Naive thymus-derived CD4-positive, alpha-beta T cell (primary cell): Measurements from ENCODE around the gene UBE2K. TPM values are rescaled to one million over a fixed set of nuclear protein-coding genes. Genes with fewer than 3 reads are reported as not detected.
A peak's percentile ranks its signal among the peaks of the same experiment; 100 is the strongest.
"Not testable (repeated sequence)": the region's sequence is repeated elsewhere in the genome, so short reads cannot be mapped to it uniquely, and the experiment has no call there.

Source experiments
- ATAC-seq: fragments of 150-1000 bp; cut with Tn5 transposase; 2 replicates; pipeline ENCODE4 v1.10.0; 2021; ENCODE audit warnings: mild to moderate bottlenecking, moderate library complexity
- CTCF ChIA-PET: fragments of 350-600 bp; sonication (Branson Sonifier 250); formaldehyde crosslinking; loops from one replicate; lab custom pipeline; 2021; ENCODE audit warnings: antibody characterized with exemption; lab: Charles Lee
- POLR2A ChIA-PET: fragments of 350-600 bp; sonication (Branson Sonifier 250); formaldehyde crosslinking; loops from one replicate; lab custom pipeline; 2021; ENCODE audit warnings: antibody characterized with exemption, inconsistent platforms; lab: Charles Lee
- DNase-seq, 9 donors: peaks; one replicate each; pipeline versions ENCODE4 v3.0.0 to v3.0.0-alpha.2; 2020 to 2022; ENCODE audit warnings: mixed read lengths in 1 of 9
- H3K27ac ChIP-seq: one replicate; pipeline ENCODE4 v1.7.0; 2013; ENCODE audit warnings: mild to moderate bottlenecking, low read depth, low read length, moderate library complexity
- H3K27me3 ChIP-seq, 2 donors: one replicate each; pipeline ENCODE4 v1.7.0; 2013; ENCODE audit warnings: low read length in 2 of 2, mild to moderate bottlenecking in 2 of 2, moderate library complexity in 2 of 2; ENCODE audit not compliant: control insufficient read depth in 2 of 2, insufficient read depth in 2 of 2
- H3K36me3 ChIP-seq, 3 experiments: 1 replicate in 2 of 3; 2 replicates in 1 of 3; pipeline ENCODE4 v1.7.0; 2013; ENCODE audit warnings: low read length in 3 of 3, mild to moderate bottlenecking in 3 of 3, moderate library complexity in 1 of 3; ENCODE audit not compliant: insufficient read depth in 3 of 3, control insufficient read depth in 2 of 3
- H3K4me1 ChIP-seq, 2 donors: one replicate each; pipeline ENCODE4 v1.7.0; 2013; ENCODE audit warnings: low read length in 2 of 2, mild to moderate bottlenecking in 2 of 2, moderate library complexity in 1 of 2; ENCODE audit not compliant: control insufficient read depth in 2 of 2, insufficient read depth in 2 of 2
- H3K4me3 ChIP-seq: 2 replicates; pipeline ENCODE4 v1.7.0; 2013; ENCODE audit warnings: mild to moderate bottlenecking, low read length
- H3K9me3 ChIP-seq, 3 experiments: 1 replicate in 2 of 3; 2 replicates in 1 of 3; pipeline ENCODE4 v1.7.0; 2013; ENCODE audit warnings: low read length in 3 of 3; ENCODE audit not compliant: control insufficient read depth in 2 of 3
- H3K27ac Mint-ChIP-seq, 9 donors: one replicate each; pipeline ENCODE4 v1.8.0; 2020 to 2022; ENCODE audit warnings: mixed read lengths in 9 of 9, mild to moderate bottlenecking in 8 of 9, moderate library complexity in 5 of 9, inconsistent platforms in 2 of 9
- H3K27me3 Mint-ChIP-seq, 5 donors: one replicate each; pipeline ENCODE4 v1.8.0; 2021 to 2022; ENCODE audit warnings: mixed read lengths in 5 of 5, mild to moderate bottlenecking in 1 of 5
- H3K36me3 Mint-ChIP-seq, 5 donors: one replicate each; pipeline ENCODE4 v1.8.0; 2020 to 2022; ENCODE audit warnings: mixed read lengths in 5 of 5, mild to moderate bottlenecking in 3 of 5, inconsistent platforms in 1 of 5
- H3K4me1 Mint-ChIP-seq, 7 donors: one replicate each; pipeline ENCODE4 v1.8.0; 2020 to 2022; ENCODE audit warnings: mixed read lengths in 7 of 7, mild to moderate bottlenecking in 3 of 7, inconsistent platforms in 1 of 7
- H3K4me3 Mint-ChIP-seq, 10 donors: one replicate each; pipeline ENCODE4 v1.8.0; 2020 to 2022; ENCODE audit warnings: mild to moderate bottlenecking in 10 of 10, mixed read lengths in 10 of 10, moderate library complexity in 6 of 10, inconsistent platforms in 2 of 10
- H3K9me3 Mint-ChIP-seq, 11 donors: one replicate each; pipeline ENCODE4 v1.8.0; 2020 to 2022; ENCODE audit warnings: mixed read lengths in 11 of 11, mild to moderate bottlenecking in 4 of 11, inconsistent platforms in 1 of 11, moderate library complexity in 1 of 11
- intact Hi-C, 2 donors: fragments of 100-400 bp; cut with micrococcal nuclease; formaldehyde crosslinking; loops; one replicate each; pipeline ENCODE4 v1.15.1; 2023
- polyA plus RNA-seq, 2 donors: library from polyadenylated mRNA; unstranded; fragments of 300-500 nt; fragmentation: Illumina TruSeq; gene quantifications; one replicate each; pipeline ENCODE4 v1.2.3, GENCODE V29; 2021
- total RNA-seq, 6 experiments: library from RNA in 5 of 6; stranded (reverse) in 5 of 6; gene quantifications; 1 replicate in 5 of 6; 2 replicates in 1 of 6; pipeline ENCODE4 v1.2.3 and lab custom pipeline; 2021 to 2026

The UBE2K gene
- total and polyA plus RNA-seq, 7 experiments from 2014 or later = 31.1 to 85.0 (median 44.2) TPM

DNA sequence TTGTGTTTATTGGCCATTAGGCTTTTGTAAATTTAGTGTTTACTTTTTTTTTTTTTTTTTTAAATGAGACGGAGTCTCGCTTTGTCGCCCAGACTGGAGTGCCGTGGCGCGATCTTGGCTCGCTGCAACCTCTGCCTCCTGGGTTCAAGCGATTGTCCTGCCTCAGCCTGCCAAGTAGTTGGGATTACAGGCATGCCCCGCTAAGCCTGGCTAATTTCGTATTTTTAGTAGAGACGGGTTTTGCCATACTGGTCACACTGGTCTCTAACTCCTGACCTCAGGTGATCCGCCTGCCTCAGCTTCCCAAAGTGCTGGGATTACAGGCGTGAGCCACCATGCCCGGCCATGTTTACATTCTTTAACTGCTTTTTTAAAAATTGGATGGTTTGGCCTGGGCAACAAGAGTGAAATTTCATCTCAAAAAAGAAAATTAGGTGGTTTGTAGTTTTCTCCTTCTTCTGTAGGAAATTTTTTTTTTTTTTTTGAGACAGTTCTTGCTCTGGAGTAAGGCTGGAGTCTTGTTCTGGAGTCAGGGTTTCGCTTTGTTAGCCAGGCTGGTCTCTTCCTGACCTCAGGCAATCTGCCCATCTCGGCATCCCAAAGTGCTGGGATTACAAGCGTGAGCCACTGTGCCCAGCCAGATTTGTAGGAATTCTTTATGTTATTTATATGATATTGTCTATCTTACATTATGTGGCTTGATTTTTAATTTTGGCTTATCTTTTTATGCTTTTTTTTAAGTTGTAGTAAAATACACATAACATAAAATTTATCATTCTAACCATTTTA, 15.1 kb downstream of the UBE2K start:
- Histone ChIP-seq H3K36me3 (no peaks in the 10 kb centered on the region), H3K9me3 (no peaks in the 10 kb centered on the region), H3K27ac (no peak overlapping the region), H3K4me1 (peaks cover 6 to 13% of the 10 kb centered on the region in 2 donors), H3K27me3 (no peaks in the 10 kb centered on the region), H3K4me3 (no peak overlapping the region)
- CTCF ChIA-PET = no interaction called here
- ATAC-seq = no peak
- intact Hi-C loops = no loop called here
- no peaks in the 10 kb centered on the region for H3K9me3 Mint-ChIP-seq
- no peak for DNase-seq
- peaks cover 23 to 68% (median 59%) of the 10 kb centered on the region in 7 donors for H3K4me1 Mint-ChIP-seq
- H3K36me3 Mint-ChIP-seq = peaks cover 5 to 23% (median 7%) of the 10 kb centered on the region in 5 donors
- POLR2A ChIA-PET = no interaction called here
- no peak overlapping the region for H3K4me3 Mint-ChIP-seq
- H3K27ac Mint-ChIP-seq = no peak overlapping the region
- no peaks in the 10 kb centered on the region for H3K27me3 Mint-ChIP-seq

DNA sequence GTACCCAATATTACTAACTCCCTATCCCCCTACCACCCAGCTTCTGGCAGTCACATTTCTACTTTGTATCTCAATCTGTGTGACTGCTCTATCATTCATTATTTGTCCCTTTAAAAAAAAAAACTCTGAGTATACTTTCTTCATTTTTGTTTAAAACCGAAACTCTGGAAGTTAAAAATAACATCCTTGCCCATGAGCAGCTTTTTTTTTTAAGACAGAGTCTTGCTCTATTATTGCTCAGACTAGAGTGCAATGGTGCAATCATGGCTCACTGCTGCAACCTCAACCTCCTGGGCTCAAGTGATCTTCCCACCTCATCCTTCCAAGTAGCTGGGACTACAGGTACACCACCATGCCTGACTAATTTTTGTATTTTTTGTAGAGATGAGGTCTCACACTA, 15.8 kb downstream of the UBE2K start:
- peaks cover 21 to 65% (median 54%) of the 10 kb centered on the region in 7 donors for H3K4me1 Mint-ChIP-seq
- ATAC-seq (no peak), DNase-seq (no peak)
- POLR2A ChIA-PET = no interaction called here
- Histone ChIP-seq H3K4me1 (peaks cover 6% of the 10 kb centered on the region in 2 donors), H3K9me3 (no peaks in the 10 kb centered on the region), H3K27me3 (no peaks in the 10 kb centered on the region), H3K4me3 (no peak overlapping the region), H3K36me3 (no peaks in the 10 kb centered on the region), H3K27ac (no peak overlapping the region)
- H3K4me3 Mint-ChIP-seq = no peak overlapping the region
- no peaks in the 10 kb centered on the region for H3K9me3 Mint-ChIP-seq
- peak overlapping the region in 1 of 9 donors; percentile 5 for H3K27ac Mint-ChIP-seq
- intact Hi-C loops = no loop called here
- no peaks in the 10 kb centered on the region for H3K27me3 Mint-ChIP-seq
- CTCF ChIA-PET = no interaction called here
- peaks cover 5 to 25% (median 8%) of the 10 kb centered on the region in 5 donors for H3K36me3 Mint-ChIP-seq

DNA sequence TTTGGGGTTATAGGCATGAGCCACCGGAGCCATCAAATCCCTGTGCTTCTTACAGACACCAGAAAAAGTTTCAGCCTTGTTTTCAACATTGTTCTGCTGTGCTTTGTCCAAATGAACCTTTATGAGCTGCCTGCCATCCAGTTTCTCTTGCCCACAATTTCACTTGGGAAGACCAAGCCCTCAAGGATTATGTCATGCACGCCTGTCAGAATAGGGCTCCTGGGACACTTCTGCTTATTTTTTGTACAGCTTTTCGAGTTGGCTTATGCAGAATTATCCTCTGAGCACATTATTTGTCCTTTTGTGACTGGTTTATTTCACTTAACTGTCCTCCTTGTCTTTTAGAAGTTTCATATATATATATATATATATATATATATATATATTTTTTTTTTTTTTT, 16.2 kb downstream of the UBE2K start:
- Mint-ChIP-seq H3K4me1 (peaks cover 22 to 65% (median 54%) of the 10 kb centered on the region in 7 donors), H3K27ac (peak overlapping the region in 1 of 9 donors; percentile 25), H3K4me3 (no peak overlapping the region), H3K36me3 (peaks cover 5 to 25% (median 12%) of the 10 kb centered on the region in 5 donors), H3K27me3 (no peaks in the 10 kb centered on the region), H3K9me3 (no peaks in the 10 kb centered on the region)
- no peak for ATAC-seq
- Histone ChIP-seq H3K36me3 (no peaks in the 10 kb centered on the region), H3K27me3 (no peaks in the 10 kb centered on the region), H3K27ac (no peak overlapping the region), H3K4me1 (peaks cover 5 to 6% of the 10 kb centered on the region in 2 donors), H3K9me3 (no peaks in the 10 kb centered on the region), H3K4me3 (no peak overlapping the region)
- CTCF ChIA-PET = no interaction called here
- DNase-seq = no peak
- POLR2A ChIA-PET = no interaction called here
- intact Hi-C loops = no loop called here

DNA sequence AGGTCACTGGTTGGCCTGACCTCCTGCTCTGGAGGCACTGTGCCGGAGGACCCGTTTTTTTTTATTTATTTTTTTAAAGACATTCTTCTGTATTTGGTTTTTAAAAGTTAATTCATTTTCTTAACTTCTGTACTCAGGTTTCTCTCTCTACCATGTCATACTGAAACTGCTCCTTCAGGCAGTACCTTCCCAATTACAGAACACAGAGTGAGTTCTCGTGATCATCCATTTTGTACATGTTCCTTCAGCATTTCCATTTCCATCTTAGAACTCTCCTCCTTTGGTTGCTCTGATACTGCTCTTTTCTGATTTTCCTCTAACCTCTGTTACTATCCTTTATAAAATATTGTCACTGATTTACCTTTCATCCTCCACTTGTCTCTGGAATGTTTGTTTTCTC, 17.9 kb downstream of the UBE2K start:
- H3K36me3 Mint-ChIP-seq = peaks cover 5 to 31% (median 13%) of the 10 kb centered on the region in 5 donors
- H3K4me3 Mint-ChIP-seq = peak overlapping the region in 1 of 10 donors; percentile 46
- ChIA-PET CTCF (no interaction called here), POLR2A (no interaction called here)
- intact Hi-C loops = no loop called here
- H3K9me3 ChIP-seq = no peaks in the 10 kb centered on the region
- H3K4me1 ChIP-seq = peaks cover 9 to 14% of the 10 kb centered on the region in 2 donors
- ATAC-seq = no peak
- peaks cover 35 to 68% (median 52%) of the 10 kb centered on the region in 7 donors for H3K4me1 Mint-ChIP-seq
- no peaks in the 10 kb centered on the region for H3K27me3 ChIP-seq
- no peaks in the 10 kb centered on the region for H3K9me3 Mint-ChIP-seq
- no peak overlapping the region for H3K27ac ChIP-seq
- peak overlapping the region in 4 of 9 donors; percentile 28 to 61 (median 35) for H3K27ac Mint-ChIP-seq
- no peak for DNase-seq
- H3K27me3 Mint-ChIP-seq = no peaks in the 10 kb centered on the region
- H3K4me3 ChIP-seq = no peak overlapping the region
- H3K36me3 ChIP-seq = no peaks in the 10 kb centered on the region

DNA sequence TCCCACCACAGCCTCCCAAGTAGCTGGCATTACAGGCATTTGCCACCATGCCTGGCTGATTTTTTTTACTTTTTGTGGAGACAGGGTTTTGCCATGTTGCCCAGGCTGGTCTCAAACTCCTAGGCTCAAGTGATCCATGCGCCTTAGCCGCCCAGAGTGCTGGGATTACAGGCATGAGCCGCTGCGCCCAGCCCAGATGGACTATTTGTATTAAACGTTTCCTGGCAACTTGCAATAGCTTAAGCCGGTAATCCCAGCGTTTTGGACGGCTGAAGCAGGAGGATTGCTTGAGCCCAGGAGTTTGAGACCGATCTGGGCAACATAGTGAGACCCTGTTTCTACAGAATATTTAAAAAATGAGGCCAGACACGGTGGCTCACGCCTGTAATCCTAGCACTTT, 18.4 kb downstream of the UBE2K start:
- Histone ChIP-seq H3K4me3 (no peak overlapping the region), H3K9me3 (no peaks in the 10 kb centered on the region), H3K27me3 (no peaks in the 10 kb centered on the region), H3K4me1 (peaks cover 9 to 14% of the 10 kb centered on the region in 2 donors), H3K36me3 (no peaks in the 10 kb centered on the region), H3K27ac (no peak overlapping the region)
- Mint-ChIP-seq H3K4me1 (peaks cover 40 to 72% (median 57%) of the 10 kb centered on the region in 7 donors), H3K9me3 (no peaks in the 10 kb centered on the region), H3K27me3 (no peaks in the 10 kb centered on the region), H3K27ac (peak overlapping the region in 1 of 9 donors; percentile 28), H3K4me3 (peak overlapping the region in 3 of 10 donors; percentile 19 to 65 (median 46)), H3K36me3 (peaks cover 5 to 30% (median 13%) of the 10 kb centered on the region in 5 donors)
- intact Hi-C loops = no loop called here
- POLR2A ChIA-PET = interaction anchor here (0.6 kb wide), 1 partner anchor 258 kb away, joined by 3 read pairs; the partner anchor contains the start of genes LIAS and RPL9
- CTCF ChIA-PET = no interaction called here
- ATAC-seq (no peak), DNase-seq (no peak)

DNA sequence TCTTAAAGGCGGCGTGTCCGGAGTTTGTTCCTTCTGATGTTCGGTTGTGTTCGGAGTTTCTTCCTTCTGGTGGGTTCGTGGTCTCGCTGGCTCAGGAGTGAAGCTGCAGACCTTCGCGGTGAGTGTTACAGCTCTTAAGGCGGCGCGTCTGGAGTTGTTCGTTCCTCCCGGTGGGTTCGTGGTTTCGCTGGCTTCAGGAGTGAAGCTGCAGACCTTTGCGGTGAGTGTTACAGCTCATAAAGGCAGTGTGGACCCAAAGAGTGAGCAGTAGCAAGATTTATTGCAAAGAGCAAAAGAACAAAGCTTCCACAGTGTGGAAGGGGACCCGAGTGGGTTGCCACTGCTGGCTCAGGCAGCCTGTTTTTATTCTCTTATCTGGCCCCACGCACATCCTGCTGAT, 19.8 kb downstream of the UBE2K start:
- H3K27me3 ChIP-seq, CTCF ChIA-PET, intact Hi-C loops, H3K4me3 ChIP-seq, H3K27me3 Mint-ChIP-seq, H3K9me3 Mint-ChIP-seq, DNase-seq, H3K9me3 ChIP-seq, H3K36me3 ChIP-seq, POLR2A ChIA-PET, H3K27ac ChIP-seq, ATAC-seq: not testable (repeated sequence)
- H3K4me3 Mint-ChIP-seq = peak overlapping the region; percentile 59 to 80 (median 68)
- peaks cover 9 to 14% of the 10 kb centered on the region in 2 donors for H3K4me1 ChIP-seq
- peaks cover 40 to 76% (median 63%) of the 10 kb centered on the region in 7 donors for H3K4me1 Mint-ChIP-seq
- peak overlapping the region; percentile 25 to 81 (median 63) for H3K27ac Mint-ChIP-seq
- H3K36me3 Mint-ChIP-seq = peaks cover 5 to 25% (median 13%) of the 10 kb centered on the region in 5 donors
